ENCODE data around the gene OR6C76. TPM values are rescaled to one million over a fixed set of nuclear protein-coding genes. Genes with fewer than 3 reads are reported as not detected.
"Not testable (repeated sequence)": the region's sequence is repeated elsewhere in the genome, so short reads cannot be mapped to it uniquely, and the experiment has no call there.

OR6C76 gene
- total RNA-seq = not detected

DNA sequence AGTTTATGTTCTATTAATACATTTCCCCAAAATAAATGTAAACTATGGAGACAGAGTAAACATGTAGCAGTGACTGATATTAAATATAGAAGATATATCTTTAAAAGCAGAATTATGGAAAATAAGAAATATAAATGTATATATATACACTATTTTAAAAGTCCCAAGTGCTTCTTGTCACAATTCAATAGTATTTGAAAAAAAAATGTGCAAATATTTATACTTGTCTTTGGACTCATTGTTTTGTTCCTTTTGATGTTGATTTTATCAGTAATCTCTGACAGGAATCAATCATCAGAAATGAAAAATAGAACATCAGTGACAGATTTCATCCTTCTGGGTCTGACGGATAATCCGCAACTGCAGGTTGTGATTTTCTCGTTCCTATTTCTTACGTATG is at the start of gene OR6C76:
TSS of gene OR6C76 (plus strand) at position 301 of the 400 bp plus-strand sequence. CDS start at position 301, 0 bp downstream.
- Mint-ChIP-seq H3K9me3 (no peaks in the 10 kb centered on the region), H3K4me1 (ENCODE audit: low read depth) (no peaks in the 10 kb centered on the region), H3K36me3 (no peaks in the 10 kb centered on the region), H3K27me3 (peaks cover 8% of the 10 kb centered on the region), H3K4me3 (no peak within 1 kb of the TSS), H3K27ac (no peak within 1 kb of the TSS)
- POLR2A ChIA-PET = no interaction called here
- no peak for DNase-seq
- intact Hi-C loops (cut with micrococcal nuclease) = no loop called here
- CTCF ChIA-PET = no interaction called here

DNA sequence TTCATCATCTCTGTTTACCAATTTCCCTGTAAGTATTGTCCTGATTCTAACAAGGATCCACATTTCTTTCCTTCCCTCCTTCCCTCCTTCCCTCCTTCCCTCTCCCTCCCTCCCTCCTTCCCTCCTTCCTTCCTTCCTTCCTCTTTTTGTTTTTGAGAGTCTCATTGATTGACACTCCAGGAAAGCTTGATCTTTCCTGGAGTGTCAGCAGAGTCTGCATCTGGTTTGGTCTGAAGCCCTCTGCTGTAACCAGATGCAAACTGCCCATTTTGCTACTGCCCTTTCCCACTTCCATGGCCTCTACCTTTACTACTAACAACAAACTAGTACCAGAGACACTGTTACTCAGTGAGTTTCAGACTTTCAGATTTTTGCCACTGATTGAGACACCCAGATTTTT is 40.2 kb upstream of the OR6C76 start:
- CTCF ChIA-PET = no interaction called here
- Mint-ChIP-seq H3K27me3 (no peaks in the 10 kb centered on the region), H3K9me3 (no peaks in the 10 kb centered on the region), H3K4me3 (no peak overlapping the region), H3K36me3 (no peaks in the 10 kb centered on the region), H3K4me1 (ENCODE audit: low read depth) (no peaks in the 10 kb centered on the region), H3K27ac (no peak overlapping the region)
- POLR2A ChIA-PET = no interaction called here
- intact Hi-C loops (cut with micrococcal nuclease) = no loop called here
- no peak for DNase-seq

DNA sequence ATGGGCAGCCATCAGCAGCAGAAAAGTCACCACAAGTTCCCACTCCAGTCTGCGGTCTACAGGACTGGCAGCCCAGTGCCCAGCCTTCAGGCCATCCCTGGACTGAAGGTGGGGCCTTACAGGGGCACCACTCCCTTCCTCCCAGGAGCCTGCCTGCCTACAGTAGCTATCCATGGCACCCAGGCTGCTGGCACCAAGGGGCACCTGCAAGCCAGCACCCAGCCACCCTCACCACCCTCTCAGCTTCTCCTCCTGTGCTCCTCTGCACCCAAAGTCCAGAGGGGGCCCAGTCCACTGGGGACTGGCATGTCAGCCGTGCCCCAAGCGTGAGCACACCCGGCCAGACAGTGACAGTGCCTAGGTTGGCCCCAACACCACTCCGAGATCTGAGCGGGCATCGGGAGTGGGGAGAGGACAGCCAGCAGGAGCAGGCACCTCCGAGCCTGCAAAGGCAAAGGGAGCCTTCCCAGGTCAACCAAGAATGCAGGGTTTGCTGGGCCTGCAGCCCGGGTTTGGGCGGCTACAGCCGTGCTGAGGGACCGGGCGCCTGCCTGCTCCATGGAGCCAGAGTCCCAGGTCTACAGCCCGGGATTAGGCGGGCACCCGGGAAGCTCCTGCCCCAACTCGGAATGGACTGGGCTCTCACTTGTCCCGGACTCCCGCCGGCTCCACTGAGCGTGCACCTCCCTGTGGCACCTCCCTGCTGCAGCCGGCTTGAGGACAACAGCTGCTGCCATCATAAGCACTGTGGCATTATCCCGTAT is 33.8 kb upstream of the OR6C76 start:
- Mint-ChIP-seq H3K4me3 (no peak overlapping the region), H3K27me3 (peaks cover 7% of the 10 kb centered on the region), H3K9me3 (no peaks in the 10 kb centered on the region), H3K27ac (no peak overlapping the region), H3K4me1 (ENCODE audit: low read depth) (no peaks in the 10 kb centered on the region), H3K36me3 (no peaks in the 10 kb centered on the region)
- CTCF ChIA-PET = no interaction called here
- POLR2A ChIA-PET = no interaction called here
- intact Hi-C loops (cut with micrococcal nuclease) = no loop called here
- DNase-seq = no peak

DNA sequence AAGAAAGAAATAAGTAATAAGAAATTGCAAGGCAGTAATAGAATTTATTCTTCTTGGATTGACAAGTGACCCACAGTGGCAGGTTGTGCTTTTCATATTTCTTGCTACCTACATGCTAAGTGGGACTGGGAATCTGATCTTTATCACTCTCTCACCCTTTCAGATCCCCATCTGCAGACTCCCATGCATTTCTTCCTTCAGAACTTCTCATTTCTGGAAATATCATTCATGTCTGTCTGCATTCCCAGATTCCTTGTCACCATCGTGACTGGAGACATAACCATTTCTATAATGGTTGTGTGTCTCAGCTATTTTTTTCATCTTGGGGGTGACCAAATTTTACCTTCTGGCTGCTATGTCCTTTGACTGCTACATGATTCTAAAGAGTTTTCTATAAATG is 29.7 kb upstream of the OR6C76 start:
- intact Hi-C loops (cut with micrococcal nuclease) = no loop called here
- H3K9me3 Mint-ChIP-seq = no peaks in the 10 kb centered on the region
- no peak overlapping the region for H3K27ac Mint-ChIP-seq
- no peaks in the 10 kb centered on the region for H3K36me3 Mint-ChIP-seq
- H3K4me3 Mint-ChIP-seq = no peak overlapping the region
- H3K4me1 Mint-ChIP-seq (ENCODE audit: low read depth) = no peaks in the 10 kb centered on the region
- peaks cover 11% of the 10 kb centered on the region for H3K27me3 Mint-ChIP-seq
- ChIA-PET POLR2A (no interaction called here), CTCF (no interaction called here)
- DNase-seq = no peak

DNA sequence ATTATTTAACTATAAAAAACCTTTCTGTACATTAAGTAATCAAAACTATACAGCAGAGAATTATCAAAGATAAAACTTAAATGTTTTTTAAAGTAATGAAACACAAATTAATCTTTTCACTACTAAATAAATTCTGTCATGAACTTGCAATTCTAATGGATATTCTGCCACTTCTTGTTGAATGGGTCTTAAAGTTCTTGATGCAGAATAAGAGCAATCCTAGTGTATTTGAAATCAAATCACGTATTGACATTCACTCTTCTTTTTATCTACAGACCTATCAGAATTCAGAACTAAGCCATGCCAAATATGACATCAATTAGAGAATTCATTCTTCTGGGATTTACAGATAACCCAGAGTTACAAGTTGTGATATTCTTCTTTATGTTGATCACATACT is 25.8 kb upstream of the OR6C76 start, which contains the start of gene OR6C65:
TSS of gene OR6C65 (plus strand) at position 301 of the 400 bp plus-strand sequence. CDS start at position 301, 0 bp downstream.
- no peak within 1 kb of the TSS for H3K27ac Mint-ChIP-seq
- ChIA-PET CTCF (no interaction called here), POLR2A (no interaction called here)
- H3K36me3 Mint-ChIP-seq = no peaks in the 10 kb centered on the region
- peaks cover 4% of the 10 kb centered on the region for H3K27me3 Mint-ChIP-seq
- H3K9me3 Mint-ChIP-seq = no peaks in the 10 kb centered on the region
- no peaks in the 10 kb centered on the region for H3K4me1 Mint-ChIP-seq (ENCODE audit: low read depth)
- intact Hi-C loops (cut with micrococcal nuclease) = no loop called here
- no peak for DNase-seq
- H3K4me3 Mint-ChIP-seq = no peak within 1 kb of the TSS

DNA sequence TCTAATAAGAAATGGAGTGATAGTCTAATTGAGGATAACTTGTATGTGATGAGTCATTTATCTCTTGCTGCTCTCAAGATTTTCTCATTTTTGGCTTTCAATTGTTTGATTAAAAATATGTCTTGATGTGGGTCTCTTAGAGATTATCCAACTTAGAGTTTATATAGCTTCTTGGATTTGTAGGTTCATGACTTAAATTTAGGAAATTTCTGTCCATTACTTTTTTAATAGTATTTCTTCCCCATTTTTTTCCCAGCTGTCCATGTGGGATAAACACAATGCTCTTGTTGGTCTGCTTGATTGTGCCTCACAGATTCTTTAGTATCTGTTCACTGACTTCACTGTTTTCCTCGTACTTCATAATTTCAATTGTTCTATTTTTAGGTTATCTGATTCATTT is 18.2 kb upstream of the OR6C76 start:
- CTCF ChIA-PET = interaction anchor here (0.7 kb wide), 1 partner anchor 351 kb away, joined by 3 read pairs; no protein-coding TSS in a partner anchor
- no peak overlapping the region for H3K4me3 Mint-ChIP-seq

DNA sequence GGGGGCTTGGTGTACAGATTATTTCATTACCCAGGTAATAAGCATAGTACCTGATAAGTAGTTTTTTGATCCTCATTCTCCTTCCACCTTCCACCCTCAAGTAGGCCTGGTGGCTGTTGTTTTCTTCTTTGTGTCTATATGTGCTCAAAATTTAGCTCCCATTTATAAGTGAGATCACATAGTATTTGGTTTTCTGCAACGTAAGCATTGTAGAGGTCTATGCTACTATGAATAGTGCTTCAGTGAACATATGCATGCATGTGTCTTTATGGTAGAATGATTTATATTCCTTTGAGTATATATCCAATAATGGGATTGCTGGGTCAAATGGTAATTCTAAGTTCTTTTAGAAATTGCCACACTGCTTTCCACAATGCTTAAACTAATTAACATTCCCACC is 16.9 kb upstream of the OR6C76 start:
- CTCF ChIA-PET; POLR2A ChIA-PET; DNase-seq; H3K27ac Mint-ChIP-seq; intact Hi-C loops (cut with micrococcal nuclease); H3K4me1 Mint-ChIP-seq (ENCODE audit: low read depth); H3K9me3 Mint-ChIP-seq; H3K36me3 Mint-ChIP-seq; H3K27me3 Mint-ChIP-seq; H3K4me3 Mint-ChIP-seq: not testable (repeated sequence)

More for the DNA sequence above, 18.2 kb upstream of the OR6C76 start:
- peaks cover 5% of the 10 kb centered on the region for H3K9me3 Mint-ChIP-seq
- intact Hi-C loops (cut with micrococcal nuclease) = no loop called here
- H3K27ac Mint-ChIP-seq = no peak overlapping the region
- no peak for DNase-seq
- peaks cover 7% of the 10 kb centered on the region for H3K27me3 Mint-ChIP-seq
- no peaks in the 10 kb centered on the region for H3K36me3 Mint-ChIP-seq
- POLR2A ChIA-PET = no interaction called here
- H3K4me1 Mint-ChIP-seq (ENCODE audit: low read depth) = no peaks in the 10 kb centered on the region

DNA sequence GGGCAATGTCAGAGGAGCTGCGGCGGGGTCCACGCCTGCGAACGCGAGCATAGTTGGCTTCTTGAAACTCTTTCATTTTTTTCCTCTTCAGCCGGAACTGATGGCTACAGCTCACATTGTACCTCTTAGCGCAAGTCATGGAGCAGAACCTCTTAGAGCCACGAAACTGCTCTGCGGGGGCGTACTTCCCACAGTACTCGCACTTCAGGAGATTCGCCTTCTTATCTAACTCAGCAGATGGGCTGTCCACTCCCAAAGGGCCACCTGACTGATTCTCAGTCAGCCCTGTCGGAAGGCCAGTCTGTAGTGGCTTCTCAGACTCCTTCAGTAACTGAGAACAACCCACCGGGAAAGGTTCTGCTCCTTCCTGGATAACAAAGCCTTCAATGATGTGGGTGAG is 13.9 kb upstream of the OR6C76 start:
- H3K27ac Mint-ChIP-seq; intact Hi-C loops (cut with micrococcal nuclease); CTCF ChIA-PET; DNase-seq; H3K36me3 Mint-ChIP-seq; H3K4me1 Mint-ChIP-seq (ENCODE audit: low read depth); POLR2A ChIA-PET; H3K4me3 Mint-ChIP-seq; H3K9me3 Mint-ChIP-seq: not testable (repeated sequence)
- peaks cover 24% of the 10 kb centered on the region for H3K27me3 Mint-ChIP-seq

DNA sequence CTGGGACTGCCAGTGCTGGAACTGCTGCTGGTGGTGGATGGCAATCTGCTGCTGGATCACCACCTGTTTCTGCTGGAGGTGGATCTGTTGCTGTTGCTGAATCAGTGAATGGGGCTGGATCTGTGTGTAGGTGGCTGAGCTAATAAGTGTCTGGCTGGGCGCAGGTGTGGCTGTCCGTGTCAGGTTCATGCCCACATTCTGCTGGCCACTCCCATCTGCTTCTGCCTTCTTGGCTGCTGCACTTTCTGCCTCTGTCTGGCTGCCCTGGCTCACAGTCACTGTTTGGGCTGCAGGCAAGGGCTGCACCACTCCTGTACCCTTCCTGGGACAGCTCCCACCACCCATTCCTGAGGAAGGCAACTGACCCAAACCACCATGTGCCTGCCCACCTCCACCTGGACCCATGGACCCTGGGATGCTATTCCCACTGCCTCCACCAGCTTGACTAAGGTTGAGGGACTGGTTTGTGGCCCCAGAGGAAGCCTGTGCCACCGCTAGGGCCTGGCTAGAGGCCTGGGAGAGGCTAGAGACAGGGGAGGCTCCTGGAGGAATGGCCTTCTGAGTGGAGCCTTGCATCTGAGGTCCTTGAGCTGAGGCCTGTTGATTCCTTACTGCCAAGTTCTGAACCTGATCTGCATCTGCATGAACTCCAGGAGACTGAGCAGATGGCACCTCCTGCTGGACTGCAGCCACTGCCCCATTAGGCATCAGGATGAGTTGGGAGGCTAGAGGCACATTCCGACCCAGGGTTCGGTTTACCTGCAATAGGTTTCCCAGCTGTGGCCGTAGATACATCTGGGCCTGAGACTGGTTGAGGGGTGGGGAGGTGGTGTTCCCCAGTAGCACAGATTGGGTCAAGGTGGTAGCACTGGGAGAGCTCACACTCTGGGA is 12.3 kb upstream of the OR6C76 start:
- CTCF ChIA-PET; H3K27ac Mint-ChIP-seq; intact Hi-C loops (cut with micrococcal nuclease); POLR2A ChIA-PET; H3K4me3 Mint-ChIP-seq; H3K4me1 Mint-ChIP-seq (ENCODE audit: low read depth); H3K36me3 Mint-ChIP-seq; H3K9me3 Mint-ChIP-seq; DNase-seq: not testable (repeated sequence)
- H3K27me3 Mint-ChIP-seq = peaks cover 34% of the 10 kb centered on the region

DNA sequence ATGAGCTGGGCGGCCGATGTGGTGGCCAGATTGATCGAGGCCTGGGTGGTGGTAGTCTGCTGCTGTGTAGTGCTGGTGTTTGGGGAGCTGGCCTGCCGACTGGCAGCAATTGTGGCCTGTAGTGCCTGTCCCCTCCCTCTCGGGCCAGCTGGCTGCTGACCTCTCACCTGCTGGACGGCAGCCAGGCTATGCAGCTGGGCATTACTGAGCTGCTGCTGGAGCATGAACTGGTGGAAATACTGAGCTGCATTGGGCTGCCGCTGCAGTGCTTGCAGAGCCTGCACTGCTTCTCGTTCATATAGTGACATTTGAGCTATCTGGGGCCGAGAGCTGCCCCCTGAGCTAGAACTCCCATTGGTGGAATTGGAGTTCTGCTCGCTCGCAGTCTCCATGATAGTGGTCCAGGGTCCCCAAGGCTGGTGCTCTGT is 11.6 kb upstream of the OR6C76 start:
- H3K9me3 Mint-ChIP-seq; H3K27ac Mint-ChIP-seq; H3K4me1 Mint-ChIP-seq (ENCODE audit: low read depth); intact Hi-C loops (cut with micrococcal nuclease); H3K4me3 Mint-ChIP-seq; CTCF ChIA-PET; DNase-seq; H3K36me3 Mint-ChIP-seq; POLR2A ChIA-PET: not testable (repeated sequence)
- H3K27me3 Mint-ChIP-seq = peaks cover 37% of the 10 kb centered on the region

DNA sequence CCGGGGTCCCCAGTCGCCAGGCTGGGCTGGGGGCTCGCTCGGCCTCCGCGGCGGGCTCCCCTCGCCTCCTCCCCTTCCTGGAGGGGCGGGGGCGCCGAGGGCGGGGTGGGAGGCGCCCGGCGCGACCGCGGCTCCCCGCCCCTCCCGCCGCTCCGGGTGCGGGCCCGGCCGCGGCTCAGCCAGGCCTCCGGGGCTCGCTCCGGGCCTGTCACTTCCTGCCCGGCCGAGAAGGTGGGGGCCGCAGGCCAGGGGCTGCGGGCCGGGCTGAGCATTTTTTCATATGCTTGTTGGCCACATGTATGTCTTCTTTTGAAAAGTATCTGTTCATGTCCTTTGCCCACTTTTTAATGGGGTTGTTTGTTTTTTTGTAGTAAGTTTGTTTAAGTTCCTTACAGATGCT is 11.2 kb upstream of the OR6C76 start:
- H3K36me3 Mint-ChIP-seq; H3K4me1 Mint-ChIP-seq (ENCODE audit: low read depth); H3K27ac Mint-ChIP-seq; POLR2A ChIA-PET; DNase-seq; H3K4me3 Mint-ChIP-seq; CTCF ChIA-PET; intact Hi-C loops (cut with micrococcal nuclease); H3K9me3 Mint-ChIP-seq: not testable (repeated sequence)
- peaks cover 38% of the 10 kb centered on the region for H3K27me3 Mint-ChIP-seq

DNA sequence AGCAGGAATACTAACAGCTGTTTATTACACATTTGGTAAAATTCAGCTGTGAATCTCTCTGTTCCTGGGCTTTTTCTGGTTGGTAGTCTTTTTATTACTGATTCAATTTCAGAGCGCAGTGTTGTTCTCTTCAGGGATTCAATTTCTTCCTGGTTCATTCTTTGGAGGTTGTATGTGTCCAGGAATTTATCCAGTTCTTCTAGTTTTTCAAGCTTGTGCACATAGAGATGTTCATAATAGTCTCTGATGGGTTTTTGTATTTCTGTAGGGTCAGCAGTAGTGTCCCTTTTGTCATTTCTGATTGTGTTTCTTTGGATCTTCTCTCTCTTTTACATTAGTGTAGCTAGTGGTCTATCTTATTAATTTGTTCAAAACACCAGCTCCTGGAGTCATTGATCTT is 9.1 kb upstream of the OR6C76 start:
- H3K36me3 Mint-ChIP-seq = no peaks in the 10 kb centered on the region
- no peak overlapping the region for H3K27ac Mint-ChIP-seq
- peaks cover 7% of the 10 kb centered on the region for H3K4me1 Mint-ChIP-seq (ENCODE audit: low read depth)
- no peaks in the 10 kb centered on the region for H3K9me3 Mint-ChIP-seq
- CTCF ChIA-PET = no interaction called here
- H3K4me3 Mint-ChIP-seq = no peak overlapping the region
- peaks cover 41% of the 10 kb centered on the region for H3K27me3 Mint-ChIP-seq
- intact Hi-C loops (cut with micrococcal nuclease) = no loop called here
- POLR2A ChIA-PET = no interaction called here
- no peak for DNase-seq

Measured in activated CD4-positive, alpha-beta memory T cell treated with anti-CD3 and anti-CD28 coated beads for 36 hours (primary cell).